A549 treated with ZK216348 at 1 μM for 4 hours (cell line): ENCODE results near the gene HSCB. TPM values are rescaled to one million over a fixed set of nuclear protein-coding genes. Genes with fewer than 3 reads are reported as not detected.

Experiments used
- total RNA-seq: library from RNA; stranded (reverse); fragments of 200-300 nt; extraction: Qiagen RNA extraction; gene quantifications from 5 replicates; pipeline ENCODE4 v1.2.3, GENCODE V29; 2022; ENCODE audit warnings: low read depth

HSCB gene, protein sequence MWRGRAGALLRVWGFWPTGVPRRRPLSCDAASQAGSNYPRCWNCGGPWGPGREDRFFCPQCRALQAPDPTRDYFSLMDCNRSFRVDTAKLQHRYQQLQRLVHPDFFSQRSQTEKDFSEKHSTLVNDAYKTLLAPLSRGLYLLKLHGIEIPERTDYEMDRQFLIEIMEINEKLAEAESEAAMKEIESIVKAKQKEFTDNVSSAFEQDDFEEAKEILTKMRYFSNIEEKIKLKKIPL
- total RNA-seq, result 9.2 to 12.3 TPM (median 11.4 TPM) in 5 replicates

DNA sequence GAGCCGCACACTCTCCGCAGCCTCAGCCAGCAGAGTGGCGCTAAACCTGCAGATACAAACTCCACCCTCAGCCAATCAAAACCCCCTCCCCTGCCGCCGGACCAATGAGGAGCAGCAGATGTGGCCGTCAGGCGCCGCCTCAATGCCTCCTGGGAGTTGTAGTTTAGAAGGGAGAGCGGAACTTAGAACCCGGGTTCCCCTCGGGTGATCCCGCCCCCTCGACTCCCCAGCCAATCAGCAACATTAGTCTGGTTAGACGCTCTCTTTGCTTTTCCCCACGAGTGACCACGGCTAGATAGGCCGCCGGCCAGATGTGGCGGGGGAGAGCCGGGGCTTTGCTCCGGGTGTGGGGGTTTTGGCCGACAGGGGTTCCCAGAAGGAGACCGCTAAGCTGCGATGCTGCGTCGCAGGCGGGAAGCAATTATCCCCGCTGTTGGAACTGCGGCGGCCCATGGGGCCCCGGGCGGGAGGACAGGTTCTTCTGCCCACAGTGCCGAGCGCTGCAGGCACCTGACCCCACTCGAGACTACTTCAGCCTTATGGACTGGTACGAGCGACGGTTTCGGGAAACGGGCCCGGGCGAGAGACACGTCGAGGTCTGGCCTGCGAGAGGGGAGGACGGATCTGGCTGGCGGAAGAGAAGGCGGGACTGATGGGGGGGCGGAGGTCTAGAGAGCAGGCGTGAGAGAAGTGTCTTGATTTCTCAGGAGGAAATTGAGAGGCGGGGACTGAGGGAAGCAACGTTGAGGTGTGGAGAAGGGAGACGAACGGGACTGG is at the start of gene HSCB, which contains the start of gene CHEK2:
TSS of gene HSCB (plus strand) at position 255 of the 777 bp plus-strand sequence. CDS start at position 312, 57 bp downstream.
TSS of gene CHEK2 (minus strand) at position 36 of the 777 bp plus-strand sequence. CDS start 7,099 bp downstream, outside the sequence.

DNA sequence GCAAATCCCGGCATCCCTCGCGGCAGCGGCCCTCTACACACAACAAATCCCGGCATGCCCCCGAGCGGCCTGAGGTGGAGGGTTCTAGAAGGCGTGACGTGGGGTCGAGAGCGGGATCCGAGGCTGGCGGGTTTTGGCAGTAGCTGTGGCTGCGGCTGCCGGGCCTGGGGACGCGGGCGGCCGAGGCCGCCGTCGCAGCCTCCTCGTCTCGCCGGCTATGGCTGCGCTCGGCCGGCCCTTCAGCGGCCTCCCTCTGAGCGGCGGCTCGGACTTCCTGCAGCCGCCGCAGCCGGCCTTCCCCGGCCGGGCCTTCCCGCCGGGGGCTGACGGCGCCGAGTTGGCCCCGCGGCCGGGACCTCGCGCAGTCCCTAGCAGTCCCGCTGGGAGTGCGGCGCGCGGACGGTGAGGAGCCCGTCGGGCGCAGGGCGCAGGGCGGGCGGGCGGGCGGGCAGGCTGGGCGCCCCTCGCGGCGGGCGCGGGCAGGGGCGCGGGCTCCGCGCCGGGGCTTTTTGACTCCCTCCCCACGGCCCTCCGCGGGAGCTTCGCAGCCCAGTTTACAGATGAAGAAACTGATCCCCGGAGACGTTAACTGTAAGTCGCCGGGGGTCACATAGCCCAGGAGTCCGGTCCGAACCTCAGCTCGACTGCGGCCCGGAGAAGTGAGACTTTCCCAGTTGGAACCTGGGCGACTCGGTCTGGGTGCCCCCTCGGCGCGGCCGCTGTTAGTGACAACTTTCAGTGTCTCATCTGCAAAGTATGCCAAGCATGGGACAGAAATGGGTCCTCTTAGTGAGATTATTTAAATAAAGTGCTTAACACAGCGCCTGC is 31.0 kb downstream of the HSCB start, which contains the start of gene CCDC117:
TSS of gene CCDC117 (plus strand) at position 63 of the 828 bp plus-strand sequence. CDS start at position 218, 155 bp downstream.

DNA sequence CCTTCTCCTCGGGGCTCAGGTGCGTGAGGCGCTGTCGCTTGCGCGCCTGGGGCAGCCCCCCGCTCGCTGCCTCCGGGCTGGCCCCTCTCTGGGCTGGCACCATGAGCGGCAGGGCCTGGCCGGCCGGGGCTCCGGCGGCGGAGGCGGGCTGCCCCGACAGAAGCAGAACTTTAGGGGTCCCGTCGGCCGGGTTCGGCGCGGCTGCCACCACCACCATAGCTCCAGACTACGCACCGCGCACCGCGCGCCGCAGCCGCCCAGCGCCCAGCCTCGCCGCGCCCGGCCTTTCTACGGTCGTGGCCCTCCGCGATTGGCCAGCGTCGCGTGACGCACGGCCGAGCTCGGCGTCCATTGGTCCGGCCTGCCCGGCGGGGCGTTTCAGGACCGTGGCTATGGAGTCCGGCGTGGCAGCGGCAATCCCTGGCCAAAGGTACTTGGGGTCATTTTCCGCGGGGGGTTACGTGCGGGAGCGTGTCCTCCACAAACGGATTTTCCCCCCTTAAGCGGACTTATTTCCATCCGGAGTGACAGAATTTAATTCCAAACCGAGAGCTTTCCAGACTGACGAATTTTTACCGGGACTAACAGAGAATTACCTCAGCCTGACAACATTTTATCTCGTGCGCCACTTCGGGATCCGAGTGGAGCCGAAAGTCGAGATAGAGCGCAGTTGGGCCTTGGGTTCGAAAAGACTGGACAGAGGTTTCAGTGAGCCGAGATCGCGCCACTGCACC is 58.6 kb downstream of the HSCB start, which contains the start of gene XBP1:
TSS of gene XBP1 (minus strand) at position 262 of the 734 bp plus-strand sequence.

Other genes starting within 250 kb of the HSCB start
- 2.5 to 3.8 TPM (median 3.5 TPM) in 5 replicates for gene TTC28, start 62.2 kb upstream of the HSCB start, total RNA-seq
- 8.6 to 10.6 TPM (median 9.7 TPM) in 5 replicates for gene CHEK2, start 219 bp upstream of the HSCB start, total RNA-seq
- gene CCDC117, start 30.7 kb downstream of the HSCB start, total RNA-seq, result 6.5 to 12.4 TPM (median 11.0 TPM) in 5 replicates
- gene XBP1, start 58.5 kb downstream of the HSCB start, total RNA-seq, result 48.3 to 59.7 TPM (median 54.0 TPM) in 5 replicates
- gene ZNRF3, start 141.5 kb downstream of the HSCB start, total RNA-seq, result 4.2 to 8.0 TPM (median 7.1 TPM) in 5 replicates